HL-60 (cell line): Measurements from ENCODE around the gene GPC3.

Experiments used
- CTCF ChIP-seq: IDR thresholded peaks from one replicate; pipeline ENCODE4 v1.5.1; 2011; ENCODE audit warnings: low read length, control low read depth, inconsistent platforms; ENCODE audit not compliant: insufficient read depth
- POLR2AphosphoS5 ChIP-seq: IDR thresholded peaks from 2 replicates; pipeline ENCODE4 v1.6.1; 2012; ENCODE audit warnings: low read depth

GRCh38 chrX:133749951-133750350 lies 235.4 kb downstream of the GPC3 start:
- TF ChIP-seq CTCF, result no peak
- no peak for TF ChIP-seq POLR2AphosphoS5
